K562 (cell line): ENCODE results near the gene TBP. TPM values are rescaled to one million over a fixed set of nuclear protein-coding genes. Genes with fewer than 3 reads are reported as not detected.

Experiments
- C11orf30 ChIP-seq: fragments of 450-650 bp; IDR thresholded peaks from 2 replicates; pipeline ENCODE4 v1.6.1; 2016; ENCODE audit warnings: low read depth, mild to moderate bottlenecking
- GTF2A2 ChIP-seq: IDR thresholded peaks from 2 replicates; pipeline ENCODE4 v1.6.1; 2016; ENCODE audit warnings: mild to moderate bottlenecking, missing genetic modification characterization, missing compliant biosample characterization
- HIVEP1 ChIP-seq: fragments of 250-450 bp; sonication (Bioruptor Pico); IDR thresholded peaks from 2 replicates; pipeline ENCODE4 v1.4.0; 2020; ENCODE audit warnings: mild to moderate bottlenecking
- HMG20B ChIP-seq: fragments of 250-450 bp; sonication (Bioruptor Pico); IDR thresholded peaks from 2 replicates; pipeline ENCODE4 v1.5.0; 2021; ENCODE audit warnings: mild to moderate bottlenecking
- KDM4B ChIP-seq, 2 experiments: fragments of 450-650 bp in 1 of 2; sonication (generic) in 1 of 2; IDR thresholded peaks; 2 replicates each; pipeline ENCODE4 v1.6.1; 2016 to 2017; ENCODE audit warnings: borderline replicate concordance in 2 of 2, antibody characterized with exemption in 1 of 2, low read depth in 1 of 2, mild to moderate bottlenecking in 1 of 2
- KLF13 ChIP-seq: fragments of 450-650 bp; IDR thresholded peaks from 2 replicates; pipeline ENCODE4 v1.6.1; 2016; ENCODE audit warnings: missing genetic modification characterization, low read depth, mild to moderate bottlenecking, missing compliant biosample characterization, moderate library complexity, borderline replicate concordance
- MLX ChIP-seq, 2 experiments: fragments of 450-650 bp in 1 of 2; sonication (generic) in 1 of 2; formaldehyde crosslinking; conservative IDR thresholded peaks; 2 replicates each; pipeline versions ENCODE4 v1.4.0 to v1.8.1; 2020 to 2022; ENCODE audit warnings: mild to moderate bottlenecking in 1 of 2, missing genetic modification reagents in 1 of 2
- MTF1 ChIP-seq: fragments of 250-450 bp; sonication (Bioruptor Pico); IDR thresholded peaks from 2 replicates; pipeline ENCODE4 v1.9.0; 2021; ENCODE audit warnings: moderate library complexity, mild to moderate bottlenecking, inconsistent platforms, borderline replicate concordance
- NFYB ChIP-seq: IDR thresholded peaks from 2 replicates; pipeline ENCODE4 v1.6.1; 2011; ENCODE audit warnings: mild to moderate bottlenecking, moderate library complexity; ENCODE audit not compliant: insufficient read length; ENCODE audit errors: extremely low read depth
- NR3C1 ChIP-seq: sonication (generic); formaldehyde crosslinking; IDR thresholded peaks from 2 replicates; pipeline ENCODE4 v1.8.1; 2022; ENCODE audit warnings: missing genetic modification reagents
- POLR2A ChIP-seq: fragments of 450-650 bp; conservative IDR thresholded peaks from 2 replicates; pipeline ENCODE4 v1.6.1; 2016
- PRDM10 ChIP-seq: fragments of 450-650 bp; IDR thresholded peaks from 2 replicates; pipeline ENCODE4 v1.6.1; 2018; ENCODE audit not compliant: partially characterized antibody
- RFX5 ChIP-seq: IDR thresholded peaks from 2 replicates; pipeline ENCODE4 v1.6.1; 2011; ENCODE audit warnings: low read depth, mild to moderate bottlenecking, improper control_type of control experiment, low read length
- TBL1XR1 ChIP-seq, 2 experiments: IDR thresholded peaks; 2 replicates each; pipeline ENCODE4 v1.6.1; 2012; ENCODE audit warnings: improper control_type of control experiment in 2 of 2, low read length in 2 of 2, mild to moderate bottlenecking in 1 of 2
- ZBTB33 ChIP-seq: sonication (generic); formaldehyde crosslinking; IDR thresholded peaks from 2 replicates; pipeline ENCODE4 v1.8.1; 2023; ENCODE audit warnings: mild to moderate bottlenecking, missing genetic modification reagents
- ZNF398 ChIP-seq: fragments of 250-450 bp; sonication (Bioruptor Pico); IDR thresholded peaks from 2 replicates; pipeline ENCODE4 v1.8.0; 2021; ENCODE audit warnings: moderate library complexity, mild to moderate bottlenecking, inconsistent platforms
- ZNF445 ChIP-seq: fragments of 250-450 bp; sonication (Bioruptor Pico); IDR thresholded peaks from 2 replicates; pipeline ENCODE4 v1.4.0; 2020; ENCODE audit warnings: low read depth, mild to moderate bottlenecking, moderate library complexity
- ZNF551 ChIP-seq: fragments of 250-450 bp; sonication (Bioruptor Pico); IDR thresholded peaks from 2 replicates; pipeline ENCODE4 v1.5.0; 2021; ENCODE audit warnings: mild to moderate bottlenecking, moderate library complexity
- ZNF561 ChIP-seq: fragments of 450-650 bp; formaldehyde crosslinking; conservative IDR thresholded peaks from 2 replicates; pipeline ENCODE4 v1.4.0; 2020; ENCODE audit warnings: mild to moderate bottlenecking, moderate library complexity
- polyA plus RNA-seq, 8 experiments: library from polyadenylated mRNA; depleted of rRNA in 4 of 8; stranded (reverse) in 5 of 8; unstranded in 3 of 8; fragments of >200 nt; fragmentation: Nextera tagmentation in 2 of 8; fragmentation: Illumina TruSeq in 1 of 8; extraction: Ambion mirVana in 2 of 8; extraction: Trizol in 1 of 8; gene quantifications; 2 replicates each; pipeline versions ENCODE4 v1.2.1 to v1.2.3, GENCODE V29; 2011 to 2014; ENCODE audit warnings: inconsistent platforms in 1 of 8, missing spikeins in 1 of 8
- total RNA-seq, 7 experiments: library from RNA; depleted of rRNA in 6 of 7; stranded (reverse); fragments of >200 nt in 6 of 7; fragmentation: Illumina TruSeq in 2 of 7; extraction: Trizol in 2 of 7; gene quantifications; 2 replicates each; pipeline versions ENCODE4 v1.2.1 to v1.2.3, GENCODE V29; 2011 to 2021; ENCODE audit warnings: low replicate concordance in 1 of 7

Gene TBP
- total and polyA plus RNA-seq, 9 of the 15 experiments (the other 6 are each of a cell fraction or from before 2014, with no cell fraction given), result 28.5 to 86.1 (median 39.5) TPM

GRCh38 chr6:170584181-170584953 is 30.2 kb downstream of the TBP start, which contains the start of gene PDCD2 (continued):
- TF ChIP-seq ZNF398 (no peak), HMG20B (CRISPR knock-in tag) (no peak), ZNF551 (CRISPR knock-in tag) (no peak), ZBTB33 (CRISPR knock-in tag) (peak; percentile 31; the same call in 1 of the 2 replicates), NR3C1 (CRISPR knock-in tag) (peak; percentile 74; the same call in 1 of the 2 replicates), ZNF445 (CRISPR knock-in tag) (no peak), MLX (CRISPR knock-in tag; conservative IDR thresholded peaks at IDR 0.05) (0 out of 4 replicates have a peak, but pooled peaks of 1 of the 2 experiments have one; percentile 60), TBL1XR1 (IDR thresholded peaks at IDR 0.05; ENCODE audit: low read length in 2 of 2) (peak in 1 of 2 experiments; percentile 59; a peak in 3 of 4 replicates), ZNF561 (CRISPR knock-in tag) (no peak), KDM4B (IDR thresholded peaks at IDR 0.05; ENCODE audit: borderline replicate concordance in 2 of 2, low read depth in 1 of 2) (peak in 1 of 2 experiments; percentile 95; a peak in 2 of 4 replicates), RFX5 (no peak; the same call in 1 of the 2 replicates), C11orf30 (peak; percentile 85), POLR2A (peak; percentile 88), HIVEP1 (no peak), PRDM10 (peak; percentile 22), KLF13 (tag) (peak; percentile 76; the same call in 1 of the 2 replicates), GTF2A2 (tag) (0 out of 2 replicates have a peak, but pooled peaks have one; percentile 32), MTF1 (CRISPR knock-in tag) (0 out of 2 replicates have a peak, but pooled peaks have one; percentile 19), NFYB (peak; percentile 81)
